ENCODE results near the gene FAM219A.
"Not testable (repeated sequence)": the region's sequence is repeated elsewhere in the genome, so short reads cannot be mapped to it uniquely, and the experiment has no call there.

FAM219A gene

DNA sequence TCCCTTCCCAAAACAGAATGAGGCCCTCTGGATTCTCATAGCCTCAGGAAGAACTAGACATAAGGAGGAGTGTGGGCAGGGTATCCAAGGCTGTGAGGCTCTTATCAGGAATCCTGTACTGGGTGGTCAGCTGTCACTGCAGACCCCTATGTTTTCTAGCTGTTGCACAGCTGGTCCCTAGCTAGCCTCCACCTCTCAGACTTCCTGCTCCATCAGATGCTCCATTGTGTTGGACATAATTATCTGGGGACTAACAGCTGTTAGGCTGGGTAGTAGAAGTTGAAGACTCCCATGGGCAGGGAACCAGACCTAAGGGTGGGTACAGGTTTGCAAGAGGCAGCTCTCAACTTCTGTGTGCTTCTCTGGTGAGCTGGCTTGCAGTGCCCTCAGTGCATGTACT lies 18.4 kb downstream of the FAM219A start:
- no peak for DNase-seq

DNA sequence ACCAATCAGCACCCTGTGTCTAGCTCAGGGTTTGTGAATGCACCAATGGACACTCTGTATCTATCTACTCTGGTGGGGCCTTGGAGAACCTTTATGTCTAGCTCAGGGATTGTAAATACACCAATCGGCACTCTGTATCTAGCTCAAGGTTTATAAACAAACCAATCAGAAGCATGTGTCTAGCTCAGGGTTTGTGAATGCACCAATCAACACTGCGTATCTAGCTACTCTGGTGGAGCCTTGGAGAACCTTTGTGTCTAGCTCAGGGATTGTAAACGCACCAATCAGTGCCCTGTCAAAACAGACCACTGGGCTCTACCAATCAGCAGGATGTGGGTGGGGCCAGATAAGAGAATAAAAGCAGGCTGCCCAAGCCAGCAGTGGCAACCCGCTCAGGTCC lies 19.9 kb downstream of the FAM219A start:
- not testable (repeated sequence) for DNase-seq

DNA sequence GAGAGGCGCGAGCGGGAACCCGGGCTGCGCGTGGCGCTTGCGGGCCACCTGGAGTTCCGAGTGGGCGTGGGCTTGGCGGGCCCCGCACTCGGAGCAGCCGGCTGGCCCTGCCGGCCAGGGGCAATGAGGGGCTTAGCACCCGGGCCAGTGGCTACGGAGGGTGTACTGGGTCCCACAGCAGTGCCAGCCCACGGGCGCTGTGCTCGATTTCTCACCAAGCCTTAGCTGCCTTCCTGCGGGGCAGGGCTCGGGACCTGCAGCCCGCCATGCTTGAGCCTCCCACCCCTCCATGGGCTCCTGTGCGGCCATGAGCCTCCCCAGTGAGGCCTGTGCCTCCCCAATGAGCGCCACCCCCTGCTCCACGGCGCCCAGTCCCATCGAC lies 20.5 kb downstream of the FAM219A start:
- not testable (repeated sequence) for DNase-seq

DNA sequence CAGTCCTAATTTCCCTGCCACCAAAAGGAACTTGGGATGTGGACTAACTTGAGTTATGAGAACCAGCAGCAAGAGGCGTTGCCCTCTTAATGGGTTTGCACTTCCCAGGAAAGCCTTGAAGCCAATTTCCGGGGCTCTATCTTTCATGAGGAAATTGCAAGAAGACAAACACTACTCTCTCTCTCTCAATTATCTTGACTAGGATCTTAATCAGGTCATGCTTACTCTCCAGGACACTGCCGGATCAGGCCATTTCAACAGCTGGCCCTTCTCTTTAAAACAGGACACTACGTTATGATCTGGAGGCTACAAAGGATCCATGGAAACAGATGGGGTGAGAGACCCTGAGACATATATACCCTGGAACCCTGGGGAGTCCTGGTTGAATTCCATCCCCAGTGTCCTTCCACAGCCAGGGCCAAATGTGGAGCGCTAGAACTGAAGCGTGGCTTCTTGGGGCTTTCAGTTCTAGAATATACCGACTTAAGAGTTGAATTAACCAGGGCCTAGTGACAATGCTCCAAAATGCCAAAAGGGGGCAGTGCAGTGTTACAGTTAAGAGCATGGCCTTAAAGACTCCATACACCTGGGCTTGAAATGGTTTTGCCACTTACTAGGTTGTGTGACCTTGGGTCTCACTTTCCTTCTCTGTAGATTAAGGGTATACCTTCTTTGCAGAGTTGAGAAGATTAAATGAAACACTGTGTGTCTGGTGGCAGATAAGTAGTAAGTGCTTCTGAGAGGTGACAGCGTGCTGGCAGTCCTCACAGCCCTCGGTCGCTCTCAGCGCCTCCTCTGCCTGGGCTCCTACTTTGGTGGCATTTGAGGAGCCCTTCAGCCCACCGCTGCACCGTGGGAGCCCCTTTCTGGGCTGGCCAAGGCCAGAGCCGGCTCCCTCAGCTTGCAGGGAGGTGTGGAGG lies 21.1 kb downstream of the FAM219A start:
- DNase-seq, result peak; percentile 45

DNA sequence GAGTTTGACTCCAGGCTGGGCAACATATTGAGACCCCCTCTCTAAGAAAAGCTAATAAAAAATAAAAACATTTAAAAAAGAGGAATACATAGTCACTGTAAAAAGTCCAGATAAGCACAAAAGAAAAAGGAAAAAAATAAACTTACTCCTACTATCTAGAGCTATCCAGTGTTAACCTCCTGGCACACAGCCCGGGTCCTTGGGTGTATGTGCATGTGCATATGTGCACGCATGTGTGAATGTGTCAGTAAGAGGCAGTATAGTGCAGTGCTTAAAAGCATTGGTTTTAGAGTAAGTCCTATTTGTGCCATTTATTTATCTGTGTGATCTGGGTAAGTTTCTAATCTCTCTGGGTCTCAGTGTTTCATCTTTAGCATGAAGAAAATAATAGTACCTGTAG lies 26.7 kb downstream of the FAM219A start:
- no peak for DNase-seq

DNA sequence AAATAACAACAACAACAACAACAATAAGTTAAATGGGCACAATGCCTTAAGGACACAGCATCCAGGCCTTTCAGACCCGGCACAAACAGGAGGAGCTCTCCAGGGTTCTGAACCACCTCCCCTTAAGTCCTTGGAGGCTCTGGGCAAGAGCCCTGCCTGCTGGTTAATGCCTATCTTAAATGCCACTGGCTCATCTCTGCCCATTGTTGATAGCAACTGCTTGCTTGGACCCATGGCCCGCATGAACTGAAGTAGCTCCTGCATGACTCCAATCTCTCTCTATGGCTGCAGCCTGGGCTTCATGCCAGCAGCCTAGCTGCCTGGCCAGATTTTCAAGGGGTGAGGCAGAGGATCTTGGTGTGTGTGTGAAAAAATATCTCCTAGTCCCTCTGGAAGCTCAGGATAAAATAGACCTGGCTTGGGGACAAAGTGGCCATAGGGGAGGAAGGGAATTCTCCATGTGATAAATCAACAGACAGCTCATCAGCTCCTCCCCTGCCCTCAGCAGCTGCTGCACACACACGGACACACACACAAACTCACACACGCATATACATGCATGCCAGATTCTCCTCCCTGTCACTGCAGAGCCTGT lies 27.4 kb downstream of the FAM219A start:
- no peak for DNase-seq

DNA sequence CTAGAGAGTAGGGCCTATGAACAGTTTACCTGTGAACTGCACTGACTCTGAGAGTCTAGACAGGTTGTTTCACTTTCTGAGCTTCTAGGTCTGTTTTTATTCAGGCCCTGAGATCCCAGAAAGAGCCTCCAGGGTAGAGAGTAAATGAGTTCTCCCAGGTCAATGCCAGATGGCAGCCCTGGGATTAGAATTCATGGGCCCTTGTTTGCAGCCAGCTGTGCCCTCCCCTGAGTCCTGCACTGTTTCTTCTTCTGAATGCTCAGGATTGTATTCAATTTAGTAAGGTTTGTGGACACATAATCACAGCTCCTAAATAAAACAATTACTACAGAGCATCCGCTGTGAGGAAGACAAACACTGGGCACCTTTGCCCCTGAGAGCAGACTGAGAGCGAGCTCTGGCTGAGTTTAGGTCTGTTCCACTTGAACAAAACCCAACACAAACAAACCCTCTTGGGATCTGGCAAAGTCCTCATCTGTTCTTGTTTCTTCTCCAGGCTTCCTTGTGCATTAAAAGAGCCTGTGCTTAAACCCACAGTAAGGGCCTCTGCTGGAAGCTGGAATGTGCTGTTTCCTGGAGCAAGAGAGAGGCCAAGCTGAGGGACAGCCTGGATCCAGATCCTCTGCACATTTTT lies 29.9 kb downstream of the FAM219A start:
- no peak for DNase-seq

DNA sequence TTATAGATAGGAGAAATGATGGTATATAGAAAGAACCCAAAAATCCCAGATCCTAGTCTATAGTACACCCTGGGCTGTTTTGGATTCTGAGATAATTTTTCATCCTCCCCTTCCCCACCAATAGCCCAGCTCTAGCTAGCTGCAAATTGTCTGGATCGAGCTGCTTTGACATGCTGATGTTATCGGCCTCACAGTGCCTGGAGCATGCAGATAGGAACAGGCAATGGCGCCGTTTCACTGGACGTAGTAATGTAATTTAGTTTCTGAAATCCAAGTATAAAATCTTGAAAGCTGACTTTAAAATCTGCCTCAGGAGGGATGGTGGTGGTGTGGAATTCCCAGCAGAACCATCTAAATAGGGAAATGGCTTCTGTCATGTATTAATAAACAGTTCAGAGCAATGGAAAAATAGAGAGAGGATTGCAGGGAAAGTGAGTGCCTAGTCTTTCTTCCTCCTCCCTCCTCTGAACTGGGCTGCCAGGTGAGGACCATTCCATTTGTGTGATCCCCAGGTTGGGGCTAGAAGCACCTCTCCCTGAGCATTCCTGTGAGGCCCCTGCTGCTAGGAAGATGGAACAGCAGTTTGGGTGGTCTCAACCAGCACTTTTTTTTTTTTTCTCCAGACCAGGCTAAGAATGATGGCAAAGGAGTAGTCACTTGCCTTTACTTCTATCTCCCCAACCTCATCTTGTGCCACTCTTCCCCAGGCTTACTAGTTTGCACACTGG lies 31.9 kb downstream of the FAM219A start:
- no peak for DNase-seq

DNA sequence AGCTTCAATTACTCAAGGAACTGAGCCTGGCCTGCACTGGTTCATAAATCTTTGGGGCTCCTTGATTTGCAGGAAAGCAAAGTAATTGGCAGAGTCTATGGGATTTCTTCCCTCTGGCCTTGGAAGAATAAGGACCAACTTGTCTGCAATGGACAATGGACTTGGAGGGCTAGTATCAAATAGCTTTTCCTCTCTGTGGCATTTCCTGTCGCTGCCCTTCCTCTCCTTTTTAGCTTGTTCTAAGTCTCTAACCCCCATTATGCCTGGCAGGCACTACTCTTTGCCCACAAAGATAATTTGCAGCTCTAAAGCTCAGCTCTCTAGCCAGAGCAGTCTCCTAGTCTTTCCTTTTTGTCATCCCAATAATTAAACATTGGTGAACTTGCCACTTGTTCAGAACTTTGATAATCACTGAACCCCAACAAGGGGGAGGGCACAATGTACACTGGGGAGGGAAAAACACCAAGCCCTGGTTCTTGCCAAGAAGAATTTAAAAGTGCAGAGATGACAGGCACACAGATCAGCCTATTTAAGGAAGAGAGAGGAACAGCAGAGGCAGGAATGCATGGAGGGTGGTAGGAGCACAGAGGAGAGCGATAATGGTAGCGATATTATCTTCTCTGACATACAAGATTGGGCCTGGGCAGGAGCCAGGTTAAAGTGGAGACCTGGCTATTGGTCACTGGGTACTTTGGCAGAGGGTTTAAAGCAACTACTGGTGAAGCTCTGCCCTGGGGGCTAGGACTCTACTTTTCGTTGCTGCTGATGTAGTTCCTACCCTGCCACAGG lies 38.5 kb downstream of the FAM219A start:
- no peak for DNase-seq

DNA sequence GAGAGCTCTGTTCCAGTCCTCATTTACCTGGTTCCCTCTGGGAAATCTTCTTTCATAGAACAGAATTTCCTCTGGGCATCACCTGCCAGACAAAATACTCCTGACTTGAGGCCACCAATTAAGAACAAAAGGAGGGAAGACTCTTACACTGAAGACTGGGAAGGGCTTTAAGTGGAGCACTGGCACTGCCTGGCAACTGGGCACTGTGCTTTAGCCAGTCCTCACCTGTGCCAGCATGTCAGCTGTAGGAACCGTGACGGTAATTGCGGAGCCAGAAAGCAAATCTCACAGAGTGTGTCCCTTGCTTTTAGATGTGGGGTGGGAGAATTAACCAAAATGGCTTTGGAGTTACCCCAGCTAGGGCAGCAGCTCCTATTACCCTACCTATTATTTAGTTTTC lies 40.6 kb downstream of the FAM219A start:
- DNase-seq, result no peak

DNA sequence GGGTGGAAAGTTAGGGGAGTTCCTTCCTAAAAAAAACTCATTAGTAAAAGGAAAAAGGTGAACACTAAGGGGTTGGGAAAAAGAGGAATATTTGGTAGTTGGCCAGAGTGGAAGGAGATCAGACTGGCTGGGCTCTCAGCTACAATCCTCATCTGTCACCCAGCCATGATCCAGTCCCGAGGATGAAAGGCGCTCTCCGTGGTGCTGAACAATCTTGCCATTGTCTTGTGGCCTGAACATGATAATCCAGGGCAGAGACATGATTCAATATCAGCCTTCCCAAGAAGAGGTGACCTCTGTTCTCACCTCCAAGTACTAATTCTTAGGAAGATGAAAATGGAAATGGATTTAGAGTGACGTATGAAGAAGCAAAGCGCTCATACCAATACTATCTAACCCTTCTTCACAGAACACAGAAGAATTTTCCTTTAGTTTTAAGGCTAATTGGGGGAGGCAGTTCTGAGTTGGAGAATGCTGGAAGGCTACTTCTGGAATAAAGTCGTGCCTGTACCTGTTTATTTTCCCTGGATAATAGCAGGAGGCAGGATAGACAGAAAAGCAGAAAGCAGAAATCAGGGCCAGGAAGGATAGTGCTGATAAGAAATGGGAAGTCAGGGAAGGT lies 45.0 kb downstream of the FAM219A start:
- DNase-seq, result no peak

DNA sequence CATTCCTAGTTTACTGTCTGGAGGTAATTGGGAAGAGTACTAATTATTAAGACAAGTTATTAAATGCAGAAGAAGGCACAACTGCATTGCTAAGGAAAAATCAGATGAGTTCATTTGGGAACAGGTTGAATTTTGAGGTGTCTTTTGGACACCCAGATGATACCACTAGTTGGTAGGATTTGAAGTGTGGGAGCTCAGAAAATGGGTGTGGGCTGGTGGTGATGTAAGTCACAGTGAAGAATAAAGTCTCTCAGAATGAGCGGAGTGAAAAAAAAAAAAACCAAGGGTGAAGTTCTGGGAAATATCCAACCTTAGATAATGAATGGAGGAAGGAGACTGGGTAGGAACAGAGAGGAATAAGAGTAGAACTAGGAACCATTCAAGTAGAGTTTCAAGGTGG lies 46.0 kb downstream of the FAM219A start:
- no peak for DNase-seq

DNA sequence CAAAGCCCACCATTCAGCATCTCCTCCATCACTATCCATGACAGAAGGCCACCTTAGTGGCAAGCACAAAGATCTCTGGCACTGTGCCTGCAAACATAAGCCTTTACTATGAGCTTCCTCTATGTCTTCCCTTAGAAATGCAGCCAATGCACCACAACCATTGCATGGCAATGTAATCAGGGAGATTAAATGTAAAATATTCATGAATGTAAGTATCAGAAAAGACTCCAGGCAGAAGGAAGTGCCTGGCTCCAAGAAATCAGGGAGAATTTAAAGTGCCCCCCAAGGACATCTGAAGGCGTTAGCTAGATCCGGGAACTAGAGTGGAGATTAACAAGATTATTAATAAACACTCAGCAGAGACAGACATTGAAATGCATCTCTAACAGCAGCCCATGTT lies 49.2 kb downstream of the FAM219A start:
- DNase-seq, result no peak

DNA sequence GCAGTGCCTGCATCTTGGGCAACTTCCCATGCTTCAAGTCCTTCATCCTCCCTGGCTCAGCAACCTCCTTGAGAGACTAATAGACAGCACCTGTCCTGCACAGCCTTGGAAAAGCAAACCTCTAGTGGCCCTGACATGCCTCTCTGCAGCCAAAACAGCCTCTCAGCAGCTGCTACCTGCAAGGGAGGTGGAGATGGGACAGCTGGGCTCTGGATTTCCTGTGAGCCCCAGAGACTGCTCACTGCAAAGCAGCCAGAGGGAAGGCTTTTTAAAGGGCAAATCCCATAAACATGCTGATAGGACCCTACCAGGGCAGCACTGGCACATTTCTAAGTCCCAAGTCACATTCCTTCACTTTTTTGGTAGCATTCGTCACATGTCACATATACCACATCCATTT lies 50.2 kb downstream of the FAM219A start:
- no peak for DNase-seq

DNA sequence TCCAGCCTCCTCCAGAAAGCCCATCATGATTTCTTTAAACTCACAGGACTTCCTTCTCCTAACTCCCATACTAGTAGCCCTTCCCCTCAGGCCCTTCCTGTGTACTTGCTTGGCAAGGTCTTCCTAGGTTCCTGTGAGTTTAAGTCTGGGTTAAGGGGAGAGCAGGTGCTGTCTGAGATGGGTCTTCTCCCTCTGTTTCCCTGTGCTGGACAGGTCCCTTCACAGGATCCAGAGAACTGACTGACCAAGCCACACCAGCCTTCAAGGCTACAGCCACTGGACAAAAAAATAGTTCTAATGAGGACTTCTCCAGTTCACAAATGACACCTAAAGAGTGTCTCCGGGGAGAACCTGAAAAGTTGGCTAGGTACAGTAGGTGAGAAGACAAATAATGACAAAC lies 52.2 kb downstream of the FAM219A start:
- no peak for DNase-seq

DNA sequence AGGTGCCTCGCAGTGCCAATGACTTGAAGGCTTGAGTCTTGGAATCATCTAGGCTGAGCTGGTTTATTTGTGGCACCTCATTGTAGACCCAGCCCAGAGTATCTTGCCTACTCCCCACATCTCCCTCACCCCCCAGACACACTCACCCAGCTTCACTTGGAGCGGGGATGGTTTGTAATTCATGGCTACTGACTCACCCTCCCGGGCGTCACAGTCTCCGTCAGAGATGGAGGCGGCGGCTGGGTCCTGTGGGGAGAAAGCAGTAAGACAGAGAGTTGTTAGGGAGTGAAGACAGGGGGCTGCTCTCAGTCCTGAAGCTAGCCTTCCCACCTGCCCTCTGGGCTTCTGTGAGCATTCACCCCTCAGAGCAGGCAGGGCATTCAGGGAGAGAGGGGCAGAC lies 52.7 kb downstream of the FAM219A start:
- DNase-seq, result no peak

DNA sequence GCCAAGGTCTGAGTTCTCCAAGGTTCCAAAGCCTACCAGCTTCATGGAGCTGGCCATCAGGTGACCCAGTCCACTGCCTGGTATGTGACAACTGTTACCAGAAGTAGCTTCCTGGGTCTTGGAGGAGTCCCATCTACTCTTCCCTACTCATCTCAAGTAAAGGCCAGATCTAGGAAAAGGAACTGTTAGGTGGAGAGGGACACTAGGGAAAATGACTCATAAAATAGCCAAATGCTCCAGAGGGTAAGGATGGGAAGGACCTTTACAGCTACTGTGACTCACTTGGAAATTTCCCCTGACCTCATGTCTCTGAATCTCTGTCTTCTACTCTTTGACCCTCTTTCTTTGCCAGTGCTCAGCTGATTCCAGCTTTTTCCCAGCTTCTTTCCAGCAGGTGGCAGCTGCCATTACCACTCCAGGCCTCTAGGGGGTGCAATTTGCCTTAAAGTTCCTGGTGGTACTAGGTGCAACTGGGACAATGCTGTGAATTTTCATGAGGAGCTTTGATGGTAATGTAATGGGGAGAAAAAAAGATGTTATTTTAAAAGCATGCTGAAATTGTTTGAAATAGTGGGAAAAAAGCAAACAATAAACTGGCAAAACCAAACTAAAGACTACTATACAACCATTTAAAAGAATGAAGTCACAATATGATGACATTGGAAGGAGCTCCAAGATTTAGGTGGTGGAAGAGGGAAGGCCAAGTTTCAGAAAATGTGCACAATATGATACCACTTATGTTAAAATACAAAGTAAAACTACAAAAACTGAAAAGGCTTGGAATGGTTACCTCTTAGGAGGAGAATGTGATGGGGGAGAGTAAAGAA lies 54.6 kb downstream of the FAM219A start:
- DNase-seq, result peak; percentile 60

DNA sequence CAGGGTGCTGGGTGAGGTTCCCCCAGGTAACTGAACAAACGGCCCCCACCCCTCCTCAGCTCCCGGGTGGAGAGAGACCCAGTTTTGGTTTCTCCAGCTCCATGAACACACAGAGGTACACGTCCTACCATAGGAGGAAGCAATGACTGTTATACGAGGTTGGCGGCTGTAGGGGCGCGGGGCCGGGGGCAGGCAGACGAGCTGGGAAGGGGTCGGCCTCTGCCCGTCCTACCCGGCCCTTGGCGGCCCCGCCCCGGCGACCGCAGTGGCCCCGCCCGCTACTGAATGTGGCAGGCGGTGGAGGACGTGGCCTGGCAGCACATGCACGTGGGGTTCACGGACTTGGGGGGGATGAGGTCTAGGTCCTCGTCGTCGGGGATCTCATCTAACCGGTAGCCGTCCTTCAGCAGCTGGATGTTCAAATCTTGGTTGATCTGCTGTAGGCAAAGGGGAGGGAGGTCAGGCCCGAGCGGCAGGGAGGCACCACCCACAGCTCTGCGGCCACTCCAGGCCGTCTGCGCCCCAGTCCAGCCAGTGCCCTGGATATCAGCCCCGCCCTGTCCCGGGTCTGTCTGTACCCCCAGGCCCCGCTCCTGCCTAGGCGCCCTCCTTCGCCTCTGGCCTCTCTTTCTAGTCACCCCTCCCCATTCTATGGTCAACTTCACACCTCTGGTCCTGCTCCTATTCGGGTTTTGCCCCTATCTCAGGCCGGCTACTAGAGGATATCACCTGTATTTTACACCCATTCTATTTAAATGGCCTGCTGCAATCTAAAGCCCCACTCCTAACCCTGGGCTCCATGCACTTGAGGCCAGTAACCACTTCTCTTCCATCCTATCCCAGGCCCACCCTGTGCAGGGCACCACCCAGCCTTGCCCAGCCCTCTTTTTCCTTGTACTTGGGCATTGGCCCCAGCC lies 57.4 kb downstream of the FAM219A start:
- DNase-seq, result no peak

DNA sequence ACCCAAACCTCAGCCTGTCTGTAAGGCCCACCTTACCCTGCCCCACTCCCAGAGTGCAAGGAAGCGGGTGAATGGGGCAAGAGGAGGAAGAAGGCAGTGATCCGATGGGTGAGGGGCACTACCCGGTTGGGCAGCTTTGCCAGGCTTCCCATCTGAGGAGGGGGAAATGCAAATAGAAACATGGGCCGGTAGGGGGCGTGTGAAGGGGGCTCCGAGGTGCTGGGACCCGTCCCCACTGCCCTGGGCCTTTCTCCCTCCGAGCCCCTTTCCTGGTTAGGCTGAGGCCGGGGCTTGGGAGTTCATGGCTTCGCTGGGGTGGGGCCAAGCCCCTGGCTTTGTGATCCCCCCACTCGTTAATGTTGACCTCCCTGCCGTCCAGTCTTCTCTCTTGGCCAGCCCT lies 58.1 kb downstream of the FAM219A start:
- DNase-seq, result no peak

DNA sequence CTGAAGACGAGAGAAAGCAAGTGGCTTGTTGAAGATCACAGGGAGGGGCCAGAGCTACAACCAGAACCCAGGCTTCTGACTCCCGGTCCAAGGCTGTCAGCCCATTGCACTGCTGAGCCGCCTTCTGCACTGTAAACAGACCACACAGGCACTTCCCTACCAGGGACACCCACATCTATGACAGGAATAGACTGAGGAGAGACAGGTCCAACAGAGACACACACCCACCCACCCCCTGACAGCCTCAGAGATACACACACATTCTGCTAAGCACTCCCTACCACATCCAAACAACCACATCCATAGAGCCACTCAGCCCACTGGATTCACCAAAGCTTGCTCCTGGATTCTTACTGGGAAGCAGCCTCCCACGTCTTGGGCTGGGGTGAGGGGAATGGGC lies 58.6 kb downstream of the FAM219A start:
- no peak for DNase-seq

All from activated CD4-positive, CD25-positive, alpha-beta regulatory T cell treated with anti-CD3 and anti-CD28 coated beads, Interleukin-2, amount 50 U/mL, for 72 hours (primary cell).